ENCODE measurements around the gene PDZK1. TPM values are rescaled to one million over a fixed set of nuclear protein-coding genes. Genes with fewer than 3 reads are reported as not detected.

PDZK1 gene
- not detected for polyA plus RNA-seq (2012; ENCODE audit: insufficient read length, low read depth)

DNA sequence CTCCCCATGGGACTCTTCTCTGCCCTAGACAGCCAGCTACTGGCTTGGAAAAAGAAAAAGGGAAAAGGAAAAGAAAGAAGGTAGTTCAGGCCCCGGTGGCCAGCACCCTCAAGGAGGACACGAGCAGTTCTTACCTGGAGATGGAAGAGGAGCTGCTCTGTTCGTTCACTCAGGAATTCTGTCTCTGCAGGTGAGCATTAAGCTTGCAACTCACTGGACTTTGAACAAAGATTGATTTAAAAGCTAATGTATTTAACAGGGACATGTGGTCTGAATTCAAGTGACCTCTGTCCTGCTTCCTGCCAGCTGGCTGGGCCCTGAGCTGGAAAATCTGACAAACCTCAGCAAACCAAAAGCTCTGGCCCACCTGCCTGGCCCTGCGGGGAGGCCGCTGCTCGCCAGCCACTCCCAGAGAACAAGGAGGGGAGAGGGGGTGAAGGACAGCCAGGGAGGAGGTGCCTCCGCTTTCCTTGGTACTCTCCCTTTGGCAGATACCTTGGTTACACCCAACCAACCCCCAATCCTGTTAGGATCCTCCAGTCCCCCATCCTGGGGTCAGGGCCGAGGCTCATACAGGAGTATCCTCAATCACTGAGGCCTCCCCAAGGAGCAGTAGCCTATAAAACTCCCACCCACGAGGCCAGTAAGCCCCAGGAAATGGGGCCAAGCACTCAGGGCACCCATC is at the start of gene PDZK1:
PDZK1 (minus strand) TSS at position 186 of the 685 bp plus-strand sequence. CDS start 19,347 bp downstream, outside the sequence.
- TF ChIP-seq POLR2AphosphoS5 (IDR thresholded peaks at IDR 0.05; ENCODE audit: low read depth, low read length) (no peak), TAF1 (IDR thresholded peaks at IDR 0.05; ENCODE audit: borderline replicate concordance, insufficient read depth, low read length) (no peak), SIN3A (IDR thresholded peaks at IDR 0.05; ENCODE audit: borderline replicate concordance, insufficient read depth, low read length) (no peak), FOXP2 (optimal IDR thresholded peaks at IDR 0.05; ENCODE audit: borderline replicate concordance, extremely low read depth, extremely low read length, insufficient read depth) (no peak)
- TF ChIP-seq, protein P1, sequence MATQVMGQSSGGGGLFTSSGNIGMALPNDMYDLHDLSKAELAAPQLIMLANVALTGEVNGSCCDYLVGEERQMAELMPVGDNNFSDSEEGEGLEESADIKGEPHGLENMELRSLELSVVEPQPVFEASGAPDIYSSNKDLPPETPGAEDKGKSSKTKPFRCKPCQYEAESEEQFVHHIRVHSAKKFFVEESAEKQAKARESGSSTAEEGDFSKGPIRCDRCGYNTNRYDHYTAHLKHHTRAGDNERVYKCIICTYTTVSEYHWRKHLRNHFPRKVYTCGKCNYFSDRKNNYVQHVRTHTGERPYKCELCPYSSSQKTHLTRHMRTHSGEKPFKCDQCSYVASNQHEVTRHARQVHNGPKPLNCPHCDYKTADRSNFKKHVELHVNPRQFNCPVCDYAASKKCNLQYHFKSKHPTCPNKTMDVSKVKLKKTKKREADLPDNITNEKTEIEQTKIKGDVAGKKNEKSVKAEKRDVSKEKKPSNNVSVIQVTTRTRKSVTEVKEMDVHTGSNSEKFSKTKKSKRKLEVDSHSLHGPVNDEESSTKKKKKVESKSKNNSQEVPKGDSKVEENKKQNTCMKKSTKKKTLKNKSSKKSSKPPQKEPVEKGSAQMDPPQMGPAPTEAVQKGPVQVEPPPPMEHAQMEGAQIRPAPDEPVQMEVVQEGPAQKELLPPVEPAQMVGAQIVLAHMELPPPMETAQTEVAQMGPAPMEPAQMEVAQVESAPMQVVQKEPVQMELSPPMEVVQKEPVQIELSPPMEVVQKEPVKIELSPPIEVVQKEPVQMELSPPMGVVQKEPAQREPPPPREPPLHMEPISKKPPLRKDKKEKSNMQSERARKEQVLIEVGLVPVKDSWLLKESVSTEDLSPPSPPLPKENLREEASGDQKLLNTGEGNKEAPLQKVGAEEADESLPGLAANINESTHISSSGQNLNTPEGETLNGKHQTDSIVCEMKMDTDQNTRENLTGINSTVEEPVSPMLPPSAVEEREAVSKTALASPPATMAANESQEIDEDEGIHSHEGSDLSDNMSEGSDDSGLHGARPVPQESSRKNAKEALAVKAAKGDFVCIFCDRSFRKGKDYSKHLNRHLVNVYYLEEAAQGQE (IDR thresholded peaks at IDR 0.05; ENCODE audit: insufficient read depth in 1 of 2, low read depth in 2 of 2, low read length in 2 of 2), result no peak

DNA sequence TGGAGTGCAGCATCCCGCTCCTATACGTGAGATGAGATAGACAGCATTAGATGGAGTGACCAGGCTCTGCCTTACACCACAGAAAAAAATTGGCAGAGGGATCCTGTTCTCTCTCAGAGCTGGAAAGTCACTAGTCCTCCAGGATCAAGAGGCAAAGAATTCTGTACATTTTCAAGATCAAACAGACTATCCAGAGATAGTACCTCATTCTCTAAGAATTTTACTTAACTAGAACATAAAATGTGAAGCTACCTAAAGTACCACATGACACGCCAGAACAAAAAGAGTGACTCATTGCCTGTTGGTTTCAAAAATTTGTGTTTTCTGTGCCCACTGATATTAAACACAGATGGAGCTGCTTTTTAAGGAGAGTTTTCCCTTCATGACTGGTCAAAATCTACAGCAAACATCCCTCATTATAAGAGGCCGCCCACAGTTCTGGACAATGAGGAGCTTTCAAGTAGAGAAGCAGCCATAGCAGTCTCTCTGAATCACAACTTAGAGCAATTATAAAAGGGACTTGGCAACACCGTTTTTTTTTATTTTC is 44.4 kb upstream of the PDZK1 start:
- TF ChIP-seq FOXP2 (optimal IDR thresholded peaks at IDR 0.05; ENCODE audit: borderline replicate concordance, extremely low read depth, extremely low read length, insufficient read depth) (no peak), TAF1 (IDR thresholded peaks at IDR 0.05; ENCODE audit: borderline replicate concordance, insufficient read depth, low read length) (no peak), SIN3A (IDR thresholded peaks at IDR 0.05; ENCODE audit: borderline replicate concordance, insufficient read depth, low read length) (no peak), POLR2AphosphoS5 (IDR thresholded peaks at IDR 0.05; ENCODE audit: low read depth, low read length) (no peak)
- TF ChIP-seq, protein P1 (IDR thresholded peaks at IDR 0.05; ENCODE audit: insufficient read depth in 1 of 2, low read depth in 2 of 2, low read length in 2 of 2), result no peak

DNA sequence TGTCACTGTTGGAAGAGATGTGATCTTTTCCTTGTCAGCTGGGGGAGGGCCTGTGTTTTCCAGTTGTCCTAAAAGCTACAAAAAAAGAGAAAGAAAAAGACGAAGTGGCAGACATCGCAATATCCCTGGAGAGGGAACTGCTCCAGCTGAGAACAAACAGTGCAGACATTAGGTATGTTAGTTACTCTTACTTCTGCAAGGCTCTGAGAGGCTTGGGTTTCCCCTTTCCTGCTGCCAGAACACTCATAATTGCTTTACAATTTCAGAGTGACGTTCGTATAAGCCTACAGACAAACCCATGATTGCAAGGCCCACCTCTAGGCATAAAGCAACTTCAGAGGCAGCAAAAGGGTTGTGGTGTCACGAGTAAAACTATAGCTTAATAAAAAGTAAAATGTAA is 43.3 kb upstream of the PDZK1 start:
- TF ChIP-seq, protein P1 (IDR thresholded peaks at IDR 0.05; ENCODE audit: insufficient read depth in 1 of 2, low read depth in 2 of 2, low read length in 2 of 2), result no peak
- TF ChIP-seq FOXP2 (optimal IDR thresholded peaks at IDR 0.05; ENCODE audit: borderline replicate concordance, extremely low read depth, extremely low read length, insufficient read depth) (no peak), POLR2AphosphoS5 (IDR thresholded peaks at IDR 0.05; ENCODE audit: low read depth, low read length) (no peak), SIN3A (IDR thresholded peaks at IDR 0.05; ENCODE audit: borderline replicate concordance, insufficient read depth, low read length) (no peak), TAF1 (IDR thresholded peaks at IDR 0.05; ENCODE audit: borderline replicate concordance, insufficient read depth, low read length) (no peak)

DNA sequence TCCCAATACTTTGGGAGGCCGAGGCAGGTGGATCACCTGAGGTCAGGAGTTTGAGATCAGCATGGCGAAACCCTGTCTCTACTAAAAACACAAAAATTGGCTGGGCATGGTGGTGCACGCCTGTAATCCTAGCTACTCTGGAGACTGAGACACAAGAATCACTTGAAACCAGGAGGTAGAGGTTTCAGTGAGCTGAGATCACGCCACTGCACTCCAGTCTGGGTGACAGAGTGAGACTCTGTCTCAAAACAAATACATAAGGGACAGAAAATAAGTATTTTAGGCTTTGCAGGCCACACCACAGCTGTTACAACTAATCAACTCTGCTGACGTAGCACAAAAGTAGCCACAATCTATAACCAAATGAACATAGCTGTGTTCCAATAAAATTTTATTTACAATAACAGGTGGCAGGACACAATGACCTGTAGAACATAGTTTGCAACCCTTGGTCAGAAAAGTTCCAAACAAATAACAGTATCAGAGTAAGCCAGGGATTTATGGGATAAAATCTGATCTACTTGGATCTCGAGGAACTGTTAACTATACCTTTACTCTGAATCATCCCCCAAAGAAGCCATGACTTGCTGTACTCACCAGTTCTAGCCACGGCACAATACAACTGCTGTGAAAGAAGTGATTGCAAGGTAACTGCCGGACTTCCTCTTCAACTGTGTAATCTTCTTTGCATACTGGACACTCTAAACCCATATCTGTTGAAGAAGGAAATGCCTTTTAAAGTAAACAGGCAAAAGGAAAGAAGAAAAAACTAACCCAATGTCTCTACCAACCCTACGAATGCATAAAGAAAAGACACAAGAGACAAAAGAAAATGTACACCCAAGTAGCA is 40.5 kb upstream of the PDZK1 start:
- TF ChIP-seq, protein P1 (IDR thresholded peaks at IDR 0.05; ENCODE audit: insufficient read depth in 1 of 2, low read depth in 2 of 2, low read length in 2 of 2), result no peak
- TF ChIP-seq FOXP2 (optimal IDR thresholded peaks at IDR 0.05; ENCODE audit: borderline replicate concordance, extremely low read depth, extremely low read length, insufficient read depth) (no peak), POLR2AphosphoS5 (IDR thresholded peaks at IDR 0.05; ENCODE audit: low read depth, low read length) (no peak), SIN3A (IDR thresholded peaks at IDR 0.05; ENCODE audit: borderline replicate concordance, insufficient read depth, low read length) (no peak), TAF1 (IDR thresholded peaks at IDR 0.05; ENCODE audit: borderline replicate concordance, insufficient read depth, low read length) (no peak)
